Erythroblast (primary cell): Measurements from ENCODE around the gene RELT.

ENCODE experiments used
- GATA1 ChIP-seq: IDR thresholded peaks from 2 replicates; pipeline ENCODE4 v1.6.1; 2011; ENCODE audit warnings: low read depth, mild to moderate bottlenecking, control low read depth, low read length, moderate library complexity
- POLR2A ChIP-seq: IDR thresholded peaks from 2 replicates; pipeline ENCODE4 v1.6.1; 2011; ENCODE audit warnings: mild to moderate bottlenecking, low read length

DNA sequence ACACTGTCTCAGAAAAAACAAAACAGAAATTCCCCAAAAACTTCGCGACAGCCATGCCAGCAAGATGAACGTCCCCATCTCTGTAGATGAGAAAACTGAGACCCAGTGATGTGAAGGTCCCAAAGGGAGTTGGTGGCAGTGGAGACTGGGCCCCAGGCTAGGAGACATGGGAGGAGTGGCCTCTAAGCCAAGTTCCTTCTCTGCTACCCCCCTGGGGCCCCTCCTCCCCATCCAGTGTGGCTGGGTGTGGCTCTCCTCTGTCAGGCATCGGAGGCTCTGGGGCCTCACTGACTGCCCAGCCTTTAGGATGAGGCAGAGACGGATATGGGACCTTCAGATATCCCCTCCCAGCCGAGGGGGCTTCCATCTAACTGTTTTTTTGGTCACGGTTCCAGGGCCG, 9.8 kb downstream of the RELT start:
- no peak for TF ChIP-seq GATA1
- no peak for TF ChIP-seq POLR2A
